Effector memory CD8-positive, alpha-beta T cell (primary cell): Measurements from ENCODE around the gene RNF125.
"Not testable (repeated sequence)": the region's sequence is repeated elsewhere in the genome, so short reads cannot be mapped to it uniquely, and the experiment has no call there.

Experiments used
- ATAC-seq: fragments of 150-1000 bp; cut with Tn5 transposase; replicated peaks from 2 replicates; pipeline ENCODE4 v1.10.0; 2021; ENCODE audit warnings: mild to moderate bottlenecking, moderate library complexity
- DNase-seq, 3 experiments: peaks; one replicate each; pipeline ENCODE4 v3.0.0; 2021
- H3K27ac Mint-ChIP-seq, 2 donors: one replicate each; pipeline ENCODE4 v1.8.0; 2022; ENCODE audit warnings: mild to moderate bottlenecking in 2 of 2, mixed read lengths in 2 of 2, moderate library complexity in 2 of 2
- H3K27me3 Mint-ChIP-seq, 2 donors: one replicate each; pipeline ENCODE4 v1.8.0; 2022; ENCODE audit warnings: mixed read lengths in 2 of 2
- H3K36me3 Mint-ChIP-seq: one replicate; pipeline ENCODE4 v1.8.0; 2022; ENCODE audit warnings: mild to moderate bottlenecking, moderate library complexity, mixed read lengths; ENCODE audit not compliant: insufficient read depth
- H3K4me1 Mint-ChIP-seq, 2 donors: one replicate each; pipeline ENCODE4 v1.8.0; 2022; ENCODE audit warnings: low read depth in 2 of 2, mixed read lengths in 2 of 2
- H3K4me3 Mint-ChIP-seq, 2 donors: one replicate each; pipeline ENCODE4 v1.8.0; 2022; ENCODE audit warnings: mild to moderate bottlenecking in 2 of 2, mixed read lengths in 2 of 2, moderate library complexity in 2 of 2
- H3K9me3 Mint-ChIP-seq, 2 donors: one replicate each; pipeline ENCODE4 v1.8.0; 2022; ENCODE audit warnings: mixed read lengths in 2 of 2

Gene RNF125

DNA sequence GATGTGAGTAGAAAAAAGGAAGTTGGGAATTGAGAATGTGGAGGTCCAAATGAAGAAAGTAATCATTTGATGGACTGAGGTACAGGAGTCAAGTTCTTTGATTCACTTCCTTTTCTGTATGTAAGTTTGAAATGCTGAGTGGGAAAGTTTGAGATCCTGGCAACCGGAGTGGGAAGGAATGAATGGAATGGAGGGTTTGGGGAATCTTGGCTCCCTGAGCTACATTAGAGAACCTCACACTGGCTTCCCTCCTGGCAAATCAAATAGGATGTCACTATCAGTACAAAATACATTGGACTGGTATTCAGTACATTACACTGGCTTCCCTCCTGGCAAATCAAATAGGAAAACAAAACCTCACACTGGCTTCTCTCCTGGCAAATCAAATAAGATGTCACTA lies 63.3 kb downstream of the RNF125 start:
- no peak overlapping the region for H3K4me3 Mint-ChIP-seq
- DNase-seq (no peak), ATAC-seq (no peak)
- H3K27ac Mint-ChIP-seq, result no peak overlapping the region
- H3K36me3 Mint-ChIP-seq, result peaks cover 38% of the 10 kb centered on the region
- peaks cover 25 to 36% of the 10 kb centered on the region in 2 donors for H3K4me1 Mint-ChIP-seq
- no peaks in the 10 kb centered on the region for H3K9me3 Mint-ChIP-seq
- H3K27me3 Mint-ChIP-seq, result no peaks in the 10 kb centered on the region

DNA sequence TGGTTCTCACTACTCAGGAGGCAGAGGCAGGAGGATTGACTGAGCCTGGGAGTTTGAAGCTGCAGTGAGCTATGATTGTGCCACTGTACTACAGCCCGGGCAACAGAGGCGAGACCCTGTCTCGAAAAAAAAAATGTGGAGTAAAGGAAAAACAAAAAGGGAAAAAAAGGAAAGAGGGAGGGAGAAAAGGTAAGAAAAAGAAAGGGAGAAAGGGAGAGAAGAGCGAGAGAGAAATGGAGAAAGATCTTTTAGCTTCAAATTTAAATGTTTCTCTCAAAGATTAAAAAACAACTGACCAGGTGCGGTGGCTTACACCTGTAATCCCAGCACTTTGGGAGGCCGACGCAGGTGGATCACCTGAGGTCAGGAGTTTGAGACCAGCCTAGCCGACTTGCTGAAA lies 65.2 kb downstream of the RNF125 start:
- no peaks in the 10 kb centered on the region for H3K27me3 Mint-ChIP-seq
- H3K4me1 Mint-ChIP-seq, result peaks cover 27 to 36% of the 10 kb centered on the region in 2 donors
- ATAC-seq, result no peak
- no peak for DNase-seq
- H3K36me3 Mint-ChIP-seq, result peaks cover 27% of the 10 kb centered on the region
- H3K9me3 Mint-ChIP-seq, result no peaks in the 10 kb centered on the region
- H3K4me3 Mint-ChIP-seq, result peak overlapping the region; percentile 15 to 33
- peak overlapping the region; percentile 81 to 99 for H3K27ac Mint-ChIP-seq

DNA sequence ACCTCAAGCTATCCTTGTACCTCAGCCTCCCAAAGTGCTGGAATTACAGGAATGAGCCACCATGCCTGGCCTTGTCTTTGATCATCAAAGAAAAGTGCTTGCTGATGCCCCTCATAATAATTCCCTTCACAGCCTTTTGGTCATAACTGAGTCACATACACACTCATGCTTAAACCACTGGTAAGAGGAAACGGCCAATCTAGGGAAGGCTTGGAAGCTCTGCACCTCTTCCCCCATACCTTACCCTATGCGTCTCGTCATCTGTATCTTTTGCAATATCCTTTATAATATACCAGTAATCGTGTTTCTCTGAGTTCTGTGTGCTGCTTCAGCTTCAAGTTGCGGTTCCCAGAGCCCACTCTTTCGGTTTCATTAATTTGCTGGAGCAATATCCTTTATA lies 68.3 kb downstream of the RNF125 start:
- H3K27ac Mint-ChIP-seq, result peak overlapping the region; percentile 92 to 99
- peak overlapping the region; percentile 73 to 90 for H3K4me3 Mint-ChIP-seq
- ATAC-seq (no peak), DNase-seq (no peak)
- H3K4me1 Mint-ChIP-seq, result peaks cover 31 to 34% of the 10 kb centered on the region in 2 donors
- peaks cover 40% of the 10 kb centered on the region for H3K36me3 Mint-ChIP-seq
- H3K9me3 Mint-ChIP-seq, result no peaks in the 10 kb centered on the region
- no peaks in the 10 kb centered on the region for H3K27me3 Mint-ChIP-seq

DNA sequence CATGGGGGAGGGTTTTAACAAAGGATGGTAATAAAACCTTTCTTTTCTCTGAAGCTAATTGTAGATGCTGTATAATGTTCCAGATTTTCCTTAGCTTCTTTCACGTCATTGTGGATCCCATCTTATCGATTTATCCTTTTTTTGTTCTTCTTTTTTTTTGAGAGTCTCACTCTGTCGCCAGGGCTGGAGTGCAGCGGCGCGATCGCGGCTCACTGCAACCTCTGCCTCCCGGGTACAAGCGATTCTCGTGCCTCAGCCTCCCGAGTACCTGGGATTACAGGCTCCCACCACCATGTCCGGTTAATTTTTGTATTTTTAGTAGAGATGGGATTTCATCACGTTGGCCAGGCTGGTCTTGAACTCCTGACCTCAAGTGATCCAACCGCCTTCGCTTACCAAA lies 72.2 kb downstream of the RNF125 start:
- Mint-ChIP-seq H3K27ac (peak overlapping the region; percentile 96 to 98), H3K4me3 (peak overlapping the region in 1 of 2 donors; percentile 25)

DNA sequence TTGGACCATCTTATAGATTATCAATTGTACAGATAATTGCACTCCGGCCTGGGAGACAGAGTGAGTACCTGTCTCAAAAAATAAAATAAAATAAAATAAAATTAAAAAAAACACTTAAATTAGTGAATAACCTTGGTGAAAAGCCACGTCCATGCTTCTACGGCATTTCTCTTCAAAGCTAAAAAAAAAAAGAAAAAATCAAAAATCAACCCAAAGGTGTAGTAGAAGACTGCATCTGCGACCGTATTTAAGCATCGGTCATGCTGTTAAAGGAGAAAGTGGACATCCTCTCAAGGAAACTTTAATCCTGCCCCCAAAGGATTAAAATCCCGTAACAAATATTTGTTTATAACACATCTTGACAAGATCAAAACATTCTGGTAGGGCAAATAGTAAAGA lies 72.7 kb downstream of the RNF125 start:
- Mint-ChIP-seq H3K4me1 (peaks cover 31 to 33% of the 10 kb centered on the region in 2 donors), H3K36me3 (peaks cover 44% of the 10 kb centered on the region), H3K9me3 (no peaks in the 10 kb centered on the region), H3K27ac (peak overlapping the region; percentile 96 to 98), H3K4me3 (peak overlapping the region; percentile 98 to 99), H3K27me3 (no peaks in the 10 kb centered on the region)
- no peak for DNase-seq
- ATAC-seq, result no peak

More for the DNA sequence above, 72.2 kb downstream of the RNF125 start:
- H3K36me3 Mint-ChIP-seq, result peaks cover 49% of the 10 kb centered on the region
- not testable (repeated sequence) for DNase-seq, H3K27me3 Mint-ChIP-seq, ATAC-seq, H3K9me3 Mint-ChIP-seq
- peaks cover 31% of the 10 kb centered on the region in 2 donors for H3K4me1 Mint-ChIP-seq

DNA sequence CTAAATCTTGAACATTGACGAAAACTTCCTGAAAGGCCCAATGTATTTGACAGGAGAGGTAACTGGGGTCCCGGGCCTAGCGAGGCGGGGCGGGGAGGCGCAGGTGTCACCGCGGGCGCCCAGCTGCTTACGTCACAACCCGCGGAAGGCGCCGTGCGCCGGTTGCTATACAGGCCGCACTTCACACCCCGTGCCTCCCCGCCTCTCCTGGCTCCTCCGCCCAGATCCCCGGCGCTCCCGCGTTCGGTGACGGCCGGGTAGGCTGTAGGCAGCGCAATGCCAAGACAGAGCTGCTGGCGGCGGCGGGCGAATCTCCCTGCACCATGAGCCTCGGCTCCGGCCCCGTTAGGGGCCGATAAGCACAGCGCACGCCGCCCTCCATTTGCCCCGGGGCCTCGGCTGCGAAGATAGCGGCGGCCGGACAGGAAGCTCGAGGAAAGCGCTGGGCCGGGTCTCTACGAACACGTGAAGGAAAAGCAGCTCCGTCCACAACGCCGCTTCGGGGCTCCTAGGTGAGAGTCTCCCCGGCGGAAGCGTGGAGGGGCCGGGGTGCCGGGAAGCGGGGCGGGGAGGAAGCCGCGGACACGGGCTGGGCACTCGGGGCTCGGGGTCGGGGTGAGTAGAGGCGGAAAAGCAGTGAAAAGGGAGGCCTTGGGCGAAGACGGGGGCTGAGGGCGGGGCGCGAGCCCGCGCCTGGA lies 73.2 kb downstream of the RNF125 start, which contains the start of gene RNF138:
TSS of gene RNF138 (plus strand) at position 151 of the 698 bp plus-strand sequence. CDS start 903 bp downstream, outside the sequence.
- H3K4me3 Mint-ChIP-seq, result peak within 1 kb of the TSS; percentile 98 to 99
- DNase-seq (peak; percentile 83 to 86 (median 86)), ATAC-seq (peak; percentile 69)
- H3K9me3 Mint-ChIP-seq, result no peaks in the 10 kb centered on the region
- H3K36me3 Mint-ChIP-seq, result peaks cover 44% of the 10 kb centered on the region
- peak within 1 kb of the TSS; percentile 96 to 98 for H3K27ac Mint-ChIP-seq
- H3K27me3 Mint-ChIP-seq, result no peaks in the 10 kb centered on the region
- peaks cover 31 to 38% of the 10 kb centered on the region in 2 donors for H3K4me1 Mint-ChIP-seq

DNA sequence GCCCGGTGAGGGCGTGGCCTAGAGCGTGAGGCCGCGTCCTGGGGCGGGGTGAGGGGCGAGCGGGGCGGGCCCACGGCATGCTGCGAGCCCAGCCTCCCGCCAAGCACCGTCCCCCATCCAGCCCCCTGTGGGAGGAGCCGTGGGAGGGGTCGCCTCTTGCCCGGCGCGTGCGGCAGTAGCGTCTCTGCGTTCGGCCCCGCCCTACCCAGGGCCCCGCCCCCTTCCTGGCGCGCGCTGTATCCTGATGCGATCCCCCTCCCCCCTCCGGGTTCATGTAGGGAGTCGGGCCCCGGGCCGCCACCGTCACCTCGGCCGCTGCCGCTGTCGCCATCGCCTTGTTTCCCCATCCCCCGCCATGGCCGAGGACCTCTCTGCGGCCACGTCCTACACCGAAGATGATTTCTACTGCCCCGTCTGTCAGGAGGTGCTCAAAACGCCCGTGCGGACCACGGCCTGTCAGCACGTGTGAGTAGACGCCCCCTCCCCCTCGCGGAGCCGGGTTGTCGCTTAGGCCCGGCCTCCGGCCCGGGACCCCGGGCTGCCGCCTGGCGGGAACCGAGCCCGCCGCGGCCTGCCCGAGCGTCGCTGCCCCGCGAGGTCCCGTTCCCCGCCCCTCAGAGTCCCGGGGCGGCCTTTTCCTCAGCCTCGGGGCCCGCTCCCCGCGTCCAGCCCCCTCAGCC lies 73.9 kb downstream of the RNF125 start:
- Mint-ChIP-seq H3K4me1 (peaks cover 28 to 44% of the 10 kb centered on the region in 2 donors), H3K4me3 (peak overlapping the region; percentile 98 to 99), H3K36me3 (peaks cover 47% of the 10 kb centered on the region), H3K9me3 (no peaks in the 10 kb centered on the region), H3K27me3 (no peaks in the 10 kb centered on the region), H3K27ac (peak overlapping the region; percentile 96 to 98)
- ATAC-seq (peak; percentile 83), DNase-seq (peak; percentile 99)

DNA sequence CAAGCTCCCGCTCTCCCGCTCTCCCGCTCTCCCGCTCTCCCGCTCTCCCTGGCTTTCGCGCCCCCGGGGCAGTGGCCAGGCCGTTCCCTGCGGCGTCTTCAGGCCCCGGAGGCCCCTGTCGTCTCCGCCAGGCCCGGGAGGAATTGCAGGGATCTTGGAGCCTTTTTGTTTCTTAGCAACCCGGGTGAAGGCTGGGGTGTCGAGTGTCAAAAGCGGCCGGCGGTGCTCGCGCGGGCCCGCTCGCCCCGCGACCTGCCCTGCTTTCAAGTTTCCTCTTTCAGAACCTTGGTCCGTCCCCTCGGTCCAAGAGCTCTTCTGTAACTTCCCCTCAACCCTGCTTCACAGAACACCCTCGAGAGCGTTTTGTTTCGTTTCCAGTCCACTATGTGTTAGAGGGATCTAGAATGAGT lies 74.5 kb downstream of the RNF125 start:
- Mint-ChIP-seq H3K9me3 (no peaks in the 10 kb centered on the region), H3K4me1 (peaks cover 28 to 47% of the 10 kb centered on the region in 2 donors), H3K27ac (peak overlapping the region; percentile 96 to 98), H3K36me3 (peaks cover 47% of the 10 kb centered on the region), H3K27me3 (no peaks in the 10 kb centered on the region), H3K4me3 (peak overlapping the region; percentile 98 to 99)
- DNase-seq (peak; percentile 28 to 38 (median 29)), ATAC-seq (peak; percentile 9)

DNA sequence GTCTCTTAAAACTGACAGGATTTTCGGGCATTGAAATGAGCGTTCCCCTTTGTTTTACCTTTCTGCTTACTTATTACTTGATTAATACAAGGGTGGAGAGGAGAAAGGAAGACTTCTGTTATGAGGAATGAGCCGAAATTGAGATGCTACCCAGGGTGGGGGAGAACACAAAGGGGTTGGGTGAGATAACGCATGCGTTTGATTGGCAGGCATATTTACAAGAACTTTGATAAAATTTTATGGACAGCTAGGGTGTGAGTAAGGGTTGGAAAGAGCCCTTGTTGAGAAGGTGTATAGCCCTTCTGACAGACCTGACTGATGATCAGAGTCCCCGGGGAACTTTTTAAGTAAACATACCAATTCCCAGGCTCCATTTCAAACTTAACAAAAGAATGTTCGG lies 74.9 kb downstream of the RNF125 start:
- H3K36me3 Mint-ChIP-seq, result peaks cover 49% of the 10 kb centered on the region
- peak overlapping the region; percentile 96 to 98 for H3K27ac Mint-ChIP-seq
- H3K4me1 Mint-ChIP-seq, result peaks cover 28 to 47% of the 10 kb centered on the region in 2 donors
- H3K27me3 Mint-ChIP-seq, result no peaks in the 10 kb centered on the region
- ATAC-seq (no peak), DNase-seq (no peak)
- no peaks in the 10 kb centered on the region for H3K9me3 Mint-ChIP-seq
- peak overlapping the region; percentile 98 to 99 for H3K4me3 Mint-ChIP-seq

DNA sequence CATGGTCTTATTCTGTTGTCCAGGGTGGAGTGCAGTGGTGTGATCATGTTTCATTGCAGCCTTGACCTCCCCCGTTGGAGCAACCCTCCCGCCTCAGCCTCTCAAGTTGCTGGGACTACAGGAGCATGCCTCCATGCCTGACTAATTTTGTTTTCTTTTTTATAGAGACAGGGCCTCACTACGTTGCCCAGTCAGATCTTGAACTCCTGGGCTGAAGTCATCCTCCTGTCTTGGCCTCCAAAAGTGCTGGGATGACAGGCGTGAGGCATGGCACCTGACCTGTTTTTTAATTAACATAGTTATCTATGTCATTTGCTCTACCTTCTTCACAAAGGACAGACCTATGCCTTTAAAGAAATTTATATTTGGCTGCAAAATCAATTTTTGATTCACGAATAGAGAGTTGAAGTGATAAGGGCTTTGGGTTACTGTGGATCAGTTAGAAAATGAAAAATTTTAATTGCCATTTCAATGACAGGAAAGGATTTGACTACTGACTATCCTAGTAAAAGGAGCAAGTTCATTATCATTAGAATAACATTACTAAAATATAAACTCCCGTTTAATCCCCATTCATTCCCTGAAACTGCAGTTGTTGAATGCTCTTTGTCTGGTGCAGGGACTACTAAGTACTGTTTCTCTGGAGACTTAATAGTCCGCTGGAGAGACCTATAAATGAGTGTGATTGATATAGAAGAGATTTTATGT lies 76.7 kb downstream of the RNF125 start:
- H3K9me3 Mint-ChIP-seq, result no peaks in the 10 kb centered on the region
- peaks cover 63% of the 10 kb centered on the region for H3K36me3 Mint-ChIP-seq
- ATAC-seq (no peak), DNase-seq (no peak)
- H3K4me3 Mint-ChIP-seq, result peak overlapping the region; percentile 98 to 99
- H3K27ac Mint-ChIP-seq, result peak overlapping the region in 1 of 2 donors; percentile 98
- H3K4me1 Mint-ChIP-seq, result peaks cover 34 to 59% of the 10 kb centered on the region in 2 donors
- no peaks in the 10 kb centered on the region for H3K27me3 Mint-ChIP-seq

DNA sequence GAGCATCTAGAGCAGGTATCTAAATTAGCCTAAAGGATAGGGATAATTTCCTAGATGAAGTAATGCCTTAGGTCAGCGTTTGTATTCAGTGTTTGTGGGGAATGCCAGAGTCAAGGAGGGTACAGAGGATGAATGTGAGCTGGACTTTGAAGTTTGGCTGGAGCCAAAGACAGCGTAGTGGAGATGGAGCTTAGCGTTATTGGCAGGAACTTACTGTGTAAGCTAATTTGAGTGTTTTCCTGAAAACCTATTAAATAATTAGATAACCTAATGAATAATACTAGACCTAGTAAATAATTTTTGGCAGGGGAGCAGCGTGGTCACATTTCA lies 77.2 kb downstream of the RNF125 start:
- Mint-ChIP-seq H3K27ac (no peak overlapping the region), H3K4me1 (peaks cover 35 to 61% of the 10 kb centered on the region in 2 donors), H3K9me3 (no peaks in the 10 kb centered on the region), H3K4me3 (peak overlapping the region; percentile 98 to 99), H3K36me3 (peaks cover 65% of the 10 kb centered on the region), H3K27me3 (no peaks in the 10 kb centered on the region)
- DNase-seq (no peak), ATAC-seq (no peak)

DNA sequence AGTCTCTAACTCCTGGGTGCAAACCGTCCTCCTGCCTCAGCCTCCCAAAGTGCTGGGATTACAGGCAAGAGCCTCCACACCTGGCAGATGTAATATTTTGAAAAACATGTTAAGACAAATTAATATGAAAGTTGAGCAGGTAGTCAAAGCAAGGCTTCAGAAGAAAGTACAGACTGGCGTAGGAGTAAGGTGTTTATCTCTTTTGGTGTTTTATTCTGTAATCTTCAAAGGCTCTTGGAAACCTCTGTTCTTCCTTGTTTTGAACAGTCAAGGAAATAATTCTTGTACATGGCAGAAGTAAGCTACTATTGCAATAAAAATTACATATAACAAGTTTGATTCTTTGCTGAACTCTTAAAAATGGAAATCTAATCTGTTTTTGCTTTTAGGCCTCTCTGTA lies 78.3 kb downstream of the RNF125 start:
- peak overlapping the region in 1 of 2 donors; percentile 98 for H3K4me3 Mint-ChIP-seq

DNA sequence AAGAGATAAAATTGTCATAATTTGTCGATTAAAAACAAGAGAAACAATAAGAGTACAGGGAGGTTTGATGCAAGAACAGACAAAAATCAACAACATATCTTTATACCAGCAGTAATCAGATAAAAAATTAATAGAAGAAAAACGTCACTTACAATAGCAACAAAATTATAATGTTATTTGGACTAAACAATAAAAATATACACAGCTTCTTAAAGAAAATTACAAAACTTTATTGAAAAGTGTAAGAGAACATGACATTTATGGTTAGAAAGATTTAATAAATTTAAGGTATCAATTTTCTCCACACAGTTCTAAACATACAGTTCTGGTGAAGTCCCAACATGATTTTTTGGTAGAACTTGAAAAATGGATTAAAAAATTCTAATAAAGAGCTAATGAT lies 85.9 kb downstream of the RNF125 start:
- no peak for DNase-seq
- H3K4me3 Mint-ChIP-seq, result no peak overlapping the region
- H3K27me3 Mint-ChIP-seq, result no peaks in the 10 kb centered on the region
- H3K36me3 Mint-ChIP-seq, result peaks cover 51% of the 10 kb centered on the region
- H3K27ac Mint-ChIP-seq, result peak overlapping the region in 1 of 2 donors; percentile 11
- H3K4me1 Mint-ChIP-seq, result peaks cover 24 to 34% of the 10 kb centered on the region in 2 donors
- H3K9me3 Mint-ChIP-seq, result no peaks in the 10 kb centered on the region
- no peak for ATAC-seq

More for the DNA sequence above, 78.3 kb downstream of the RNF125 start:
- H3K9me3 Mint-ChIP-seq, result no peaks in the 10 kb centered on the region
- peak overlapping the region in 1 of 2 donors; percentile 5 for H3K27ac Mint-ChIP-seq
- peaks cover 57% of the 10 kb centered on the region for H3K36me3 Mint-ChIP-seq
- ATAC-seq (no peak), DNase-seq (no peak)
- peaks cover 31 to 59% of the 10 kb centered on the region in 2 donors for H3K4me1 Mint-ChIP-seq
- no peaks in the 10 kb centered on the region for H3K27me3 Mint-ChIP-seq
